B cell (primary cell): Measurements from ENCODE around the gene HDLBP. TPM values are rescaled to one million over a fixed set of nuclear protein-coding genes. Genes with fewer than 3 reads are reported as not detected.
A peak's percentile ranks its signal among the peaks of the same experiment; 100 is the strongest.

Experiments used
- ATAC-seq: fragments of 200-7000 bp; cut with Tn5 transposase; one replicate; pipeline ENCODE4 v1.10.0; 2021; ENCODE audit warnings: low read depth, mild to moderate bottlenecking, moderate number of reproducible peaks, moderate library complexity
- CTCF ChIA-PET: fragments of 350-600 bp; sonication (Branson Sonifier 250); formaldehyde crosslinking; loops from one replicate; lab custom pipeline; 2021; ENCODE audit warnings: antibody characterized with exemption, inconsistent platforms; lab: Charles Lee
- POLR2A ChIA-PET: fragments of 350-600 bp; sonication (Branson Sonifier 250); formaldehyde crosslinking; loops from one replicate; lab custom pipeline; 2021; ENCODE audit warnings: antibody characterized with exemption; lab: Charles Lee
- DNase-seq: peaks from one replicate; pipeline ENCODE4 v3.0.0; 2013
- H2AFZ ChIP-seq: 2 replicates; pipeline ENCODE4 v1.6.1; 2012; ENCODE audit warnings: mild to moderate bottlenecking, low read depth, low read length; ENCODE audit not compliant: insufficient read depth, poor library complexity, severe bottlenecking
- H3K27ac ChIP-seq, 2 donors: 1 replicate in 1 of 2; 2 replicates in 1 of 2; pipeline ENCODE4 v1.5.1; 2012 to 2013; ENCODE audit warnings: low read length in 2 of 2, mild to moderate bottlenecking in 2 of 2, moderate library complexity in 1 of 2
- H3K27me3 ChIP-seq, 4 experiments: fragments of 200-600 bp in 1 of 4; sonication (generic) in 1 of 4; replicated peaks in 1 of 4; 1 replicate in 2 of 4; 2 replicates in 2 of 4; pipeline versions ENCODE4 v1.6.1 to v1.7.0; 2013 to 2016; ENCODE audit warnings: low read length in 3 of 4, mild to moderate bottlenecking in 2 of 4, mixed read lengths in 1 of 4, moderate library complexity in 1 of 4; ENCODE audit not compliant: insufficient read depth in 4 of 4, control insufficient read depth in 3 of 4; ENCODE audit errors: control extremely low read depth in 1 of 4
- H3K36me3 ChIP-seq, 2 experiments: replicated peaks in 1 of 2; 1 replicate in 1 of 2; 2 replicates in 1 of 2; pipeline versions ENCODE4 v1.6.1 to v1.7.1; 2013; ENCODE audit warnings: low read length in 1 of 2; ENCODE audit not compliant: insufficient read depth in 2 of 2, control insufficient read depth in 1 of 2; ENCODE audit errors: control extremely low read depth in 1 of 2, extremely low read depth in 1 of 2
- H3K4me1 ChIP-seq, 2 donors: fragments of 200-600 bp in 1 of 2; sonication (generic) in 1 of 2; 1 replicate in 1 of 2; 2 replicates in 1 of 2; pipeline versions ENCODE4 v1.5.1 to v1.6.1; 2013 to 2017; ENCODE audit warnings: low read length in 2 of 2; ENCODE audit not compliant: control insufficient read depth in 2 of 2, insufficient read depth in 2 of 2
- H3K4me2 ChIP-seq: replicated peaks from 2 replicates; pipeline ENCODE3; 2012; ENCODE audit warnings: mild to moderate bottlenecking, low read depth, low read length; ENCODE audit not compliant: poor library complexity, severe bottlenecking
- H3K4me3 ChIP-seq, 5 experiments: fragments of 200-600 bp in 1 of 5; sonication (generic) in 1 of 5; 1 replicate in 3 of 5; 2 replicates in 2 of 5; pipeline versions ENCODE4 v1.5.1 to v1.7.0; 2011 to 2016; ENCODE audit warnings: low read length in 4 of 5, mild to moderate bottlenecking in 4 of 5, low read depth in 2 of 5, control low read depth in 1 of 5, moderate library complexity in 1 of 5; ENCODE audit not compliant: insufficient read depth in 1 of 5; ENCODE audit errors: control extremely low read depth in 1 of 5, extremely low read depth in 1 of 5
- H3K79me2 ChIP-seq: fragments of 200-600 bp; sonication (generic); one replicate; pipeline ENCODE4 v1.6.0; 2016; ENCODE audit warnings: low read length; ENCODE audit not compliant: control insufficient read depth, insufficient read depth
- H3K9ac ChIP-seq: fragments of 200-600 bp; sonication (generic); 2 replicates; pipeline ENCODE4 v1.6.1; 2017; ENCODE audit warnings: mild to moderate bottlenecking, low read length, moderate library complexity
- H3K9me3 ChIP-seq, 3 donors: one replicate each; pipeline versions ENCODE4 v1.6.1 to v1.7.1; 2013; ENCODE audit warnings: low read length in 2 of 3; ENCODE audit not compliant: control insufficient read depth in 2 of 3, insufficient read depth in 1 of 3; ENCODE audit errors: control extremely low read depth in 1 of 3
- H4K20me1 ChIP-seq: 2 replicates; pipeline ENCODE4 v1.6.0; 2012; ENCODE audit warnings: mild to moderate bottlenecking, low read length; ENCODE audit not compliant: insufficient read depth, control insufficient read depth, poor library complexity, severe bottlenecking
- H3K27ac Mint-ChIP-seq: one replicate; pipeline ENCODE4 v1.8.0; 2021; ENCODE audit warnings: mixed read lengths
- H3K27me3 Mint-ChIP-seq: one replicate; pipeline ENCODE4 v1.8.0; 2021; ENCODE audit warnings: mixed read lengths
- H3K4me1 Mint-ChIP-seq: one replicate; pipeline ENCODE4 v1.8.0; 2021; ENCODE audit warnings: mixed read lengths
- H3K4me3 Mint-ChIP-seq: one replicate; pipeline ENCODE4 v1.8.0; 2021; ENCODE audit warnings: mixed read lengths
- H3K9me3 Mint-ChIP-seq: one replicate; pipeline ENCODE4 v1.8.0; 2022; ENCODE audit warnings: mixed read lengths; ENCODE audit not compliant: insufficient read depth
- EZH2 ChIP-seq: IDR thresholded peaks from 2 replicates; pipeline ENCODE4 v1.6.1; 2012; ENCODE audit warnings: borderline replicate concordance, low read depth, mild to moderate bottlenecking, moderate library complexity, low read length; ENCODE audit not compliant: insufficient read depth, poor library complexity, severe bottlenecking
- WGBS: methylation state at CpG from one replicate; pipeline ENCODE4 v1.1.5; 2013; ENCODE audit warnings: missing lambda C conversion rate; ENCODE audit not compliant: insufficient coverage; 5-methylcytosine and 5-hydroxymethylcytosine counted together
- intact Hi-C: fragments of 100-400 bp; cut with micrococcal nuclease; formaldehyde crosslinking; loops from one replicate; pipeline ENCODE4 v1.10.0; 2022
- polyA plus RNA-seq: library from polyadenylated mRNA; depleted of rRNA; stranded (reverse); fragments of >200 nt; gene quantifications from 2 replicates; pipeline ENCODE4 v1.2.3, GENCODE V29; 2012
- total RNA-seq, 2 donors: library from RNA; stranded (reverse); fragments of 120-200 nt in 1 of 2; gene quantifications; 1 replicate in 1 of 2; 2 replicates in 1 of 2; pipeline versions ENCODE4 v1.2.3 to v1.2.4, GENCODE V29; 2013 to 2022
- TF ChIP-seq, protein P1 (sequence below): fragments of 200-600 bp; IDR thresholded peaks from one replicate; pipeline ENCODE4 v1.8.0; 2022; ENCODE audit warnings: antibody characterized with exemption, mild to moderate bottlenecking

Gene HDLBP
- total and polyA plus RNA-seq, 2 donors (not counting 1 experiment from before 2014, with no cell fraction given) = 55.1 to 127 TPM

DNA sequence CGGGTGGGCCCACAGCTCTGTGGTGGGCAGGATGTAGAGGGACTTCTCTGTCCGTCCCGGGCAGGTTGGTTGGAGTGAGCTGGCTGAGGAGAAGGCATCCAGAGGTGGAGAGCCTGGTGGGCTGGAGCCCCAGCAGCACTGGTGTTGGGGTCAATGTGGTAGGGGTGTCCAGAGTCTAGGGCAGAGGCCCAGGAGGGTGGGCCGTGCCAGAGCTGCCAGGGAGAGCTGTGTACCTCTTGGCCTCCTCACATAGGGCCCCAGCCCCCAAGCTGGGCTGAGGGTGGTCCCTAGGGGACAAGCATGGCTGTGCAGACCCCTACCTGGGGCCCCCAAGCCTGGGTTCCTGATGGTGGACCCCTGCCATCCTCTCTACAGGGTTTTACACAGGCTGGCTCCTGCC, 111.0 kb downstream of the HDLBP start:
- peak overlapping the region; percentile 53 for H3K27ac Mint-ChIP-seq
- H3K9ac ChIP-seq = no peak overlapping the region
- no peak for ATAC-seq

DNA sequence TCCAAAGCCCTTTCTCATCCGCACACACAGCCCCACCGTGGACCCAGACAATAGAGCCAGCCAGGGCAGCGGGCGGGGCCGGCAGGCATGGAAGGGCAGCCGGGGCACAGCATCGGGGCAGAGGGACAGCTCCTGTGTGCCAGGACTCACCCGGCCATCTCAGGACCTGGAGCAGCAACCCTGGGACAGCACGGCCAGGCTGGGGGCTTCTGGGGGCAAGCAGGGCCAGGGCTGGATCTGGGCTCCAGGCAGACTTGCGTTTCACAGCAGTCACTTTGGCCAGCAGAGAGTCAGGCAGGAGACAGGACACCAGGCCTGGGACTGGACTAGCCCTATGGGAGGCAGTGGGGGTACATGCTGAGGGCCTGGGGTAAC, 111.5 kb downstream of the HDLBP start:
- no peak for DNase-seq
- Histone ChIP-seq H3K4me1 (no peaks in the 10 kb centered on the region), H3K79me2 (no peaks in the 10 kb centered on the region), H3K4me2 (no peak overlapping the region), H3K36me3 (no peaks in the 10 kb centered on the region), H3K27ac (no peak overlapping the region), H3K9ac (no peak overlapping the region), H3K27me3 (no peaks in the 10 kb centered on the region), H4K20me1 (no peaks in the 10 kb centered on the region), H2AFZ (no peak overlapping the region), H3K9me3 (no peaks in the 10 kb centered on the region), H3K4me3 (no peak overlapping the region)
- Mint-ChIP-seq H3K27ac (no peak overlapping the region), H3K4me3 (no peak overlapping the region), H3K4me1 (no peaks in the 10 kb centered on the region), H3K27me3 (no peaks in the 10 kb centered on the region), H3K9me3 (no peaks in the 10 kb centered on the region)
- no peak for ATAC-seq
- ChIA-PET CTCF (no interaction called here), POLR2A (interaction anchor here (0.6 kb wide), 1 partner anchor 70 kb away, joined by 7 read pairs; no protein-coding TSS in a partner anchor)
- WGBS = 98% methylated on average over 10 of the region's 10 CpGs
- TF ChIP-seq, protein P1, sequence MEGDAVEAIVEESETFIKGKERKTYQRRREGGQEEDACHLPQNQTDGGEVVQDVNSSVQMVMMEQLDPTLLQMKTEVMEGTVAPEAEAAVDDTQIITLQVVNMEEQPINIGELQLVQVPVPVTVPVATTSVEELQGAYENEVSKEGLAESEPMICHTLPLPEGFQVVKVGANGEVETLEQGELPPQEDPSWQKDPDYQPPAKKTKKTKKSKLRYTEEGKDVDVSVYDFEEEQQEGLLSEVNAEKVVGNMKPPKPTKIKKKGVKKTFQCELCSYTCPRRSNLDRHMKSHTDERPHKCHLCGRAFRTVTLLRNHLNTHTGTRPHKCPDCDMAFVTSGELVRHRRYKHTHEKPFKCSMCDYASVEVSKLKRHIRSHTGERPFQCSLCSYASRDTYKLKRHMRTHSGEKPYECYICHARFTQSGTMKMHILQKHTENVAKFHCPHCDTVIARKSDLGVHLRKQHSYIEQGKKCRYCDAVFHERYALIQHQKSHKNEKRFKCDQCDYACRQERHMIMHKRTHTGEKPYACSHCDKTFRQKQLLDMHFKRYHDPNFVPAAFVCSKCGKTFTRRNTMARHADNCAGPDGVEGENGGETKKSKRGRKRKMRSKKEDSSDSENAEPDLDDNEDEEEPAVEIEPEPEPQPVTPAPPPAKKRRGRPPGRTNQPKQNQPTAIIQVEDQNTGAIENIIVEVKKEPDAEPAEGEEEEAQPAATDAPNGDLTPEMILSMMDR = no peak
- no peak for TF ChIP-seq EZH2
- intact Hi-C loops = no loop called here

More for the DNA sequence above, 111.0 kb downstream of the HDLBP start:
- intact Hi-C loops = no loop called here
- H3K4me1 Mint-ChIP-seq = no peaks in the 10 kb centered on the region
- Histone ChIP-seq H3K9me3 (no peaks in the 10 kb centered on the region), H3K4me2 (no peak overlapping the region), H3K36me3 (no peaks in the 10 kb centered on the region), H4K20me1 (no peaks in the 10 kb centered on the region), H3K79me2 (no peaks in the 10 kb centered on the region), H2AFZ (no peak overlapping the region), H3K27ac (no peak overlapping the region), H3K4me3 (no peak overlapping the region), H3K27me3 (no peaks in the 10 kb centered on the region), H3K4me1 (no peaks in the 10 kb centered on the region)
- 67% methylated on average over 4 of the region's 4 CpGs for WGBS
- no peak for DNase-seq
- POLR2A ChIA-PET = no interaction called here
- no peaks in the 10 kb centered on the region for H3K9me3 Mint-ChIP-seq
- no peak overlapping the region for H3K4me3 Mint-ChIP-seq
- H3K27me3 Mint-ChIP-seq = no peaks in the 10 kb centered on the region
- CTCF ChIA-PET = no interaction called here
- TF ChIP-seq, protein P1 = no peak
- TF ChIP-seq EZH2 = no peak
